RWPE1 (cell line): ENCODE measurements around the gene CLASP1.
A peak's percentile ranks its signal among the peaks of the same experiment; 100 is the strongest.

Experiments used
- CTCF ChIA-PET: fragments of 350-600 bp; sonication (Branson Sonifier 250); formaldehyde crosslinking; extraction: SDS; loops from one replicate; lab custom pipeline; 2021; lab: Yijun Ruan, JAX
- POLR2A ChIA-PET: fragments of 400-600 bp; formaldehyde crosslinking; extraction: SDS; loops from one replicate; lab custom pipeline; 2020; ENCODE audit warnings: antibody characterized with exemption; ENCODE audit not compliant: low non-redundant PET; lab: Yijun Ruan, JAX
- DNase-seq: peaks from one replicate; pipeline ENCODE4 v3.0.0; 2012; ENCODE audit warnings: low spot score
- H3K27ac ChIP-seq: fragments of 450-650 bp; 2 replicates; pipeline ENCODE4 v1.5.1; 2017
- TF ChIP-seq, protein P1 (sequence below): fragments of 450-650 bp; conservative IDR thresholded peaks from 2 replicates; pipeline ENCODE4 v1.5.1; 2017; ENCODE audit warnings: low read depth, mild to moderate bottlenecking

Gene CLASP1

DNA sequence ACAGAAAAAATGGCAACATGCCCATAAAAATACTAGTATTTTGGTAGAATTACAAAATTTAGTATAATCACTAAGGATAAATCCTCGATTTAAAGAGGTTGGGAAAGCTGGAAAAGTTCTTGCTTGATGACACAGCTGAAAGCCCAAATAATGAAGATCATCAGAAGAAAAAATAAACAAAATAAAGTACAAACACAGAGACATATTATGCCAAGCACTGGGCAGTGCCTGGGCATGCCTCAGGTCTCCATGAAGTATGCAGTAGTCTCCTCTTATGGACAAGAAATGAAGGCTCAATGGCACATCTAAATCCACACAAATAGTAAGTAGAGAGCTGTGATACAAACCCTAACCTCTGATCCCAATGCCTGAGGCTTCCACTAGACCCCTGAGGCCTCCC is 60.9 kb downstream of the CLASP1 start:
- POLR2A ChIA-PET, result no interaction called here
- TF ChIP-seq, protein P1, sequence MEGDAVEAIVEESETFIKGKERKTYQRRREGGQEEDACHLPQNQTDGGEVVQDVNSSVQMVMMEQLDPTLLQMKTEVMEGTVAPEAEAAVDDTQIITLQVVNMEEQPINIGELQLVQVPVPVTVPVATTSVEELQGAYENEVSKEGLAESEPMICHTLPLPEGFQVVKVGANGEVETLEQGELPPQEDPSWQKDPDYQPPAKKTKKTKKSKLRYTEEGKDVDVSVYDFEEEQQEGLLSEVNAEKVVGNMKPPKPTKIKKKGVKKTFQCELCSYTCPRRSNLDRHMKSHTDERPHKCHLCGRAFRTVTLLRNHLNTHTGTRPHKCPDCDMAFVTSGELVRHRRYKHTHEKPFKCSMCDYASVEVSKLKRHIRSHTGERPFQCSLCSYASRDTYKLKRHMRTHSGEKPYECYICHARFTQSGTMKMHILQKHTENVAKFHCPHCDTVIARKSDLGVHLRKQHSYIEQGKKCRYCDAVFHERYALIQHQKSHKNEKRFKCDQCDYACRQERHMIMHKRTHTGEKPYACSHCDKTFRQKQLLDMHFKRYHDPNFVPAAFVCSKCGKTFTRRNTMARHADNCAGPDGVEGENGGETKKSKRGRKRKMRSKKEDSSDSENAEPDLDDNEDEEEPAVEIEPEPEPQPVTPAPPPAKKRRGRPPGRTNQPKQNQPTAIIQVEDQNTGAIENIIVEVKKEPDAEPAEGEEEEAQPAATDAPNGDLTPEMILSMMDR, result no peak
- DNase-seq, result no peak
- peak overlapping the region; percentile 72 for H3K27ac ChIP-seq
- CTCF ChIA-PET, result interaction anchor here (0.5 kb wide), 1 partner anchor 130 kb away, joined by 3 read pairs; no protein-coding TSS in a partner anchor

DNA sequence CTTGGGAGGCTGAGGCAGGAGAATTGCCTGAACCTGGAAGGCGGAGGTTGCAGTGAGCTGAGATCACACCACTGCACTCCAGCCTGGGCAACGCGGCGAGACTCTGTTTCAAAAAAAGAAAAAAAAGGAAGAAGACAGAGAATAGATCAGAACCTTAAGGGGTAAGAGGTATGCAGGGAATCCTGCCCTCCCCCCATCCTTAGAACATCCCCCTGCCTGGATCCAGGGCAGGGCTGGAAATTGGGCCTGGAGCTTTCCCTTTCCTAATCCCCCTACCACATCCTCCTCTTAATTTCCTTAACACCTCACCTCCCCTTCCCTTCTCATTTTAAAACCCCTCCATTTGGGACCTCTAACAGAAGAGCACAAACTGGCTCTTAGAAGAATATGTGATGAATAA is 62.1 kb downstream of the CLASP1 start:
- ChIA-PET POLR2A (no interaction called here), CTCF (no interaction called here)
- DNase-seq, result no peak
- TF ChIP-seq, protein P1, result no peak
- no peak overlapping the region for H3K27ac ChIP-seq

DNA sequence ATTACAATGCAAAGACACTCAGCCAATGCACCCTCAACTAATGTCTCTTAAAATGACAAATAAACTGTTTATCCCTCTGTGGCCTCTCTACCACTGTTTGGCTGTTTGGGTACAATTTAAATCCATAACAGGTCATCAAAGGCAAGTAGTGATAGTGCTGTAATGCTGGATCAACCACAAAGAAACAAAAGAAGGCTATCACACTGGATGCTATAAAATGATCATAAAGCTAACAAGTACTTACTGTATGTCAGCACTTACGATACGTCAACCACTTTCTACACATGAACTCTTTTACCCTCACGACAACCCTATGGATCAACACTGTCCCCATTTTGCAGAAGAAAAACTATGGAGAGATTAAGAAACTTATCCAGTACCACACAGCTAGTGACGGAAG is 64.5 kb downstream of the CLASP1 start:
- DNase-seq, result no peak
- TF ChIP-seq, protein P1, result no peak
- POLR2A ChIA-PET, result no interaction called here
- no peak overlapping the region for H3K27ac ChIP-seq
- CTCF ChIA-PET, result interaction anchor here (1.3 kb wide), 1 partner anchor 12 kb away, joined by 4 read pairs; no protein-coding TSS in a partner anchor

DNA sequence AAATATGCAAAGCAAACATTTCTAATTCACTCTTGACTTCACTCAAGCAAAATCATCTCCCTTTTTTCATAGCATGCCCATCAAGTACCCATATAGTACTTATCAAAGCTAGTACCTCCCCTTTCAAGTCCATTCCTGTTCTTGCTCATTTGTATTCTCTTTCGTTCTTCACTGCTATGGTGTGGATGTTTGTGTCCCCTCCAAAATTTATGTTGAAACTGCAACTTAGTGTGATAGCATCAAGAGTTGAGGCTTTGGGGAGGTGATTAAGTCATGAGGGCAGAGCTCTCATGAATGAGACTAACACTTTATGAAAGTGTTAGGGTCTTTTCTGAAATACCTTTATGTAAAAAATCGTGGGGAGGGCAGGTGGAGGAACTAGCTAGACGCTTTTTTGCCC is 65.7 kb downstream of the CLASP1 start:
- ChIA-PET POLR2A (no interaction called here), CTCF (interaction anchor here (0.6 kb wide), 1 partner anchor 371 kb away, joined by 3 read pairs; no protein-coding TSS in a partner anchor)
- DNase-seq, result no peak
- H3K27ac ChIP-seq, result no peak overlapping the region
- TF ChIP-seq, protein P1, result no peak

DNA sequence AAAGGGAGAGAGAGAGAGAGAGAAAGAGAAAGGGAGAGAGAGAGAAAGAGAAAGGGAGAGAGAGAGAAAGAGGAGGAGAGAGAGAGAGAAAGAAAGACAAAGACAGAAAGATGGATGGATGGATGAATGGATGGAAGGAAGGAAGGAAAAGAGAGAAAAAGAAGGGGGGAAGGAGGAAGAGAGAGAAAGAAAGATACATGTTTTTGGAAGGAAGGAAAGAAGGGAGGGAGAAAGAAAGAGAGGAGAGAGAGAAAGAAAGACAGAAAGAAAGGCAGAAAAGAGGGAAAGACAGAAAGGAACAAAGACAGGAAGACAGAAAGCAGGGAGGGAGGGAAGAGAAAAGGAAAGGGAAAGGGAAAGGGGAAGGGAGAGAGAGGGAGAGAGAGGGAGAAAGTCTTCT is 67.0 kb downstream of the CLASP1 start:
- CTCF ChIA-PET, result no interaction called here
- no peak for DNase-seq
- POLR2A ChIA-PET, result no interaction called here
- TF ChIP-seq, protein P1, result no peak
- no peak overlapping the region for H3K27ac ChIP-seq

DNA sequence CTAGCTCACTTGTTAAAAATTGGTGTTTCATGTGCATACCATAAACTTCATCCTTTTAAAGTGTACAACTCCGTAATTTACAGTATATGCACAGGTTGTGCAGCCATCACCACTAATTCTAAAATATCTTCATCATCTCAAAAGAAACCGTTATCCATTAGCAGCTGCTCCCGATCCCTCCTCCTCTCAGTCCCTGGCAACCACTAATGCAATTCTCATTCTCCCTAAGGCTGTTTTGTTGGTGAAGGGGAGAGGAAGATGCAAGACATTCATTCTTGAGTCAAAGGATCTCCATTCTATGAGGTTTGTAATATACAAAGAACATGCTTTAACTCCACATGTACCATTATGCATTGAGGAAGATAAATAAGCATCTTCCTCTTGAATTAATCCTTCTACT is 70.0 kb downstream of the CLASP1 start:
- CTCF ChIA-PET, result no interaction called here
- TF ChIP-seq, protein P1, result no peak
- no peak overlapping the region for H3K27ac ChIP-seq
- DNase-seq, result no peak
- POLR2A ChIA-PET, result no interaction called here
